ENCODE data around the gene INHBA. TPM values are rescaled to one million over a fixed set of nuclear protein-coding genes. Genes with fewer than 3 reads are reported as not detected.

INHBA gene
- polyA plus RNA-seq, 1 donor (not counting 4 experiments of a cell fraction or from before 2014, with no cell fraction given) = 51.4 TPM

GRCh38 chr7:41685684-41686083 is 17.2 kb downstream of the INHBA start:
- no peak overlapping the region for H2AFZ ChIP-seq (ENCODE audit: control insufficient read depth, low read length)
- peaks cover 10% of the 10 kb centered on the region for H3K79me2 ChIP-seq (ENCODE audit: control insufficient read depth, insufficient read depth, low read length)
- no peaks in the 10 kb centered on the region for H3K9me3 ChIP-seq (ENCODE audit: control insufficient read depth, low read depth, low read length)
- FAIRE-seq (no peak), DNase-seq (ENCODE audit: low read depth, low spot score) (no peak)
- dilution Hi-C loops (cut with MboI; ENCODE audit: extremely low pct_ligation_motif_present, low sequenced_read_pairs) = loop anchor here (25.0 kb wide), 1 partner anchor 248 kb away; no protein-coding TSS in a partner anchor
- H3K4me2 ChIP-seq (ENCODE audit: control insufficient read depth, extremely low read depth, insufficient read depth, low read depth, low read length) = no peak overlapping the region
- H3K4me1 ChIP-seq (ENCODE audit: control insufficient read depth, extremely low read depth, insufficient read depth, low read length) = no peaks in the 10 kb centered on the region
- H3K27ac ChIP-seq (ENCODE audit: control insufficient read depth, insufficient read depth, low read length) = no peak overlapping the region
- H4K20me1 ChIP-seq (ENCODE audit: control insufficient read depth, extremely low read depth, insufficient read depth, low read length) = peaks cover 4% of the 10 kb centered on the region
- peaks cover 10 to 11% of the 10 kb centered on the region in 2 experiments for H3K36me3 ChIP-seq (ENCODE audit: control insufficient read depth in 2 of 2, extremely low read depth in 1 of 2, insufficient read depth in 2 of 2, low read length in 2 of 2)
- H3K27me3 ChIP-seq (ENCODE audit: control insufficient read depth, extremely low read depth, insufficient read depth, low read length) = no peaks in the 10 kb centered on the region
- H3K4me3 ChIP-seq (ENCODE audit: control insufficient read depth in 2 of 3, extremely low read depth in 1 of 3, insufficient read depth in 2 of 3, low read depth in 1 of 3, low read length in 3 of 3) = no peak overlapping the region
- TF ChIP-seq CTCF (optimal IDR thresholded peaks at IDR 0.05 in 1 of 3, IDR thresholded peaks at IDR 0.05 in 1 of 3, conservative IDR thresholded peaks at IDR 0.05 in 1 of 3; ENCODE audit: extremely low read depth in 1 of 3, insufficient read depth in 2 of 3, low read length in 3 of 3) (no peak), EZH2 (IDR thresholded peaks at IDR 0.05; ENCODE audit: low read length) (no peak)
- H3K9ac ChIP-seq (ENCODE audit: control insufficient read depth, extremely low read depth, insufficient read depth, low read length) = no peak overlapping the region
- no peaks in the 10 kb centered on the region for H3K9me1 ChIP-seq (ENCODE audit: control insufficient read depth, extremely low read depth, insufficient read depth, low read length)

- Histone ChIP-seq H3K9me1 (ENCODE audit: control insufficient read depth, extremely low read depth, insufficient read depth, low read length) (no peaks in the 10 kb centered on the region), H3K4me3 (ENCODE audit: control insufficient read depth in 2 of 3, extremely low read depth in 1 of 3, insufficient read depth in 2 of 3, low read depth in 1 of 3, low read length in 3 of 3) (no peak overlapping the region), H3K36me3 (ENCODE audit: control insufficient read depth in 2 of 2, extremely low read depth in 1 of 2, insufficient read depth in 2 of 2, low read length in 2 of 2) (no peaks in the 10 kb centered on the region), H3K27ac (ENCODE audit: control insufficient read depth, insufficient read depth, low read length) (no peak overlapping the region), H3K4me1 (ENCODE audit: control insufficient read depth, extremely low read depth, insufficient read depth, low read length) (no peaks in the 10 kb centered on the region), H4K20me1 (ENCODE audit: control insufficient read depth, extremely low read depth, insufficient read depth, low read length) (no peaks in the 10 kb centered on the region), H3K4me2 (ENCODE audit: control insufficient read depth, extremely low read depth, insufficient read depth, low read depth, low read length) (no peak overlapping the region), H3K9me3 (ENCODE audit: control insufficient read depth, low read depth, low read length) (no peaks in the 10 kb centered on the region), H3K9ac (ENCODE audit: control insufficient read depth, extremely low read depth, insufficient read depth, low read length) (no peak overlapping the region), H2AFZ (ENCODE audit: control insufficient read depth, low read length) (no peak overlapping the region), H3K79me2 (ENCODE audit: control insufficient read depth, insufficient read depth, low read length) (no peaks in the 10 kb centered on the region), H3K27me3 (ENCODE audit: control insufficient read depth, extremely low read depth, insufficient read depth, low read length) (no peaks in the 10 kb centered on the region)
- DNase-seq (ENCODE audit: low read depth, low spot score) (no peak), FAIRE-seq (no peak)
- TF ChIP-seq EZH2 (IDR thresholded peaks at IDR 0.05; ENCODE audit: low read length) = no peak
- TF ChIP-seq CTCF (optimal IDR thresholded peaks at IDR 0.05 in 1 of 3, IDR thresholded peaks at IDR 0.05 in 1 of 3, conservative IDR thresholded peaks at IDR 0.05 in 1 of 3; ENCODE audit: extremely low read depth in 1 of 3, insufficient read depth in 2 of 3, low read length in 3 of 3) = no peak
- dilution Hi-C loops (cut with MboI; ENCODE audit: extremely low pct_ligation_motif_present, low sequenced_read_pairs) = loop anchor here (25.0 kb wide), 1 partner anchor 245 kb away; no protein-coding TSS in a partner anchor
Observed at GRCh38 chr7:41682422-41682821, 20.5 kb downstream of the INHBA start.

Data from keratinocyte (primary cell).